IPS-NIHi7 (cell line): ENCODE data around the gene TRAK2.
A peak's percentile ranks its signal among the peaks of the same experiment; 100 is the strongest.
"Not testable (repeated sequence)": the region's sequence is repeated elsewhere in the genome, so short reads cannot be mapped to it uniquely, and the experiment has no call there.

ENCODE experiments used
- DNase-seq: peaks from one replicate; pipeline ENCODE4 v3.0.0; 2012; ENCODE audit warnings: mixed read lengths; ENCODE audit errors: extremely low spot score

The TRAK2 gene

GRCh38 chr2:201419057-201419635 is 32.1 kb downstream of the TRAK2 start:
- DNase-seq, result no peak

- DNase-seq, result no peak
Observed at GRCh38 chr2:201415149-201415548, 36.1 kb downstream of the TRAK2 start.

GRCh38 chr2:201414099-201415023 is 36.9 kb downstream of the TRAK2 start:
- DNase-seq, result no peak

GRCh38 chr2:201413552-201413951 is 37.7 kb downstream of the TRAK2 start:
- no peak for DNase-seq

- peak; percentile 23 for DNase-seq
Observed at GRCh38 chr2:201413143-201413542, 38.1 kb downstream of the TRAK2 start.

GRCh38 chr2:201411421-201411820 is 39.8 kb downstream of the TRAK2 start:
- no peak for DNase-seq

- no peak for DNase-seq
Observed at GRCh38 chr2:201408931-201409330, 42.3 kb downstream of the TRAK2 start.

GRCh38 chr2:201407265-201407664 is 44.0 kb downstream of the TRAK2 start:
- no peak for DNase-seq

- DNase-seq, result no peak
Observed at GRCh38 chr2:201406077-201406662, 45.1 kb downstream of the TRAK2 start.

GRCh38 chr2:201404699-201405280 is 46.5 kb downstream of the TRAK2 start:
- no peak for DNase-seq

GRCh38 chr2:201403880-201404279 is 47.4 kb downstream of the TRAK2 start:
- DNase-seq, result no peak

GRCh38 chr2:201402651-201403562 is 48.4 kb downstream of the TRAK2 start:
- DNase-seq, result no peak

- DNase-seq, result no peak
Observed at GRCh38 chr2:201401815-201402214, 49.4 kb downstream of the TRAK2 start.

- DNase-seq, result no peak
Observed at GRCh38 chr2:201396595-201396994, 54.7 kb downstream of the TRAK2 start.

- no peak for DNase-seq
Observed at GRCh38 chr2:201383136-201383535, 68.1 kb downstream of the TRAK2 start.

- DNase-seq, result no peak
Observed at GRCh38 chr2:201378496-201379397, 72.5 kb downstream of the TRAK2 start.

- no peak for DNase-seq
Observed at GRCh38 chr2:201377218-201377617, 74.0 kb downstream of the TRAK2 start.

- no peak for DNase-seq
Observed at GRCh38 chr2:201369775-201370174, 81.5 kb downstream of the TRAK2 start.

- DNase-seq, result not testable (repeated sequence)
Observed at GRCh38 chr2:201369318-201369717, 81.9 kb downstream of the TRAK2 start.

- no peak for DNase-seq
Observed at GRCh38 chr2:201366146-201366545, 85.1 kb downstream of the TRAK2 start.
